ENCODE data around the gene ACP7.

DNA sequence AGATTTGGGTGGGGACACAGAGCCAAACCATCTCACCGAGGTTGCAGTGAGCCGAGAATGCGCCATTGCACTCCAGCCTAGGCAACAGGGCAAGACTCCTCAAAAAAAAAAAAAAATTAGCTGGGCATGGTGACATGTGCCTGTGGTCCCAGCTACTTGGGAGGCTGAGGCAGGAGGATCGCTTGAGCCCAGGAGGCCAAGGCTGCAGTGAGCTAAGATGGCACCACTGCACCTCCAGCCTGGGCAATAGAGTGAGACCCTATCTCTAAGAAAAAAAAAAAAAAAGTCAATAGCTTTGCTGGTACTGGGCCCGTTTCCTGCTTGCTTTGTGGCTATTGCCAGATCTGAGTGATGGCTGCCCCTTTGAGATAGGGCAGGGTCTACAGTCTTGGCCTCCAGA, 13.1 kb downstream of the ACP7 start:
- TF ChIP-seq POLR2A (IDR thresholded peaks at IDR 0.05; ENCODE audit: low read length) (no peak), GATA1 (IDR thresholded peaks at IDR 0.05; ENCODE audit: low read depth, low read length) (no peak)

Measured in erythroblast (primary cell).